Ectodermal cell (in vitro differentiated cells): ENCODE measurements around the gene SDS.

Source experiments
- H3K27ac ChIP-seq: 2 replicates; pipeline ENCODE4 v1.7.0; 2013; ENCODE audit warnings: mild to moderate bottlenecking, low read depth, low read length; ENCODE audit not compliant: insufficient read depth, poor library complexity, severe bottlenecking
- H3K27me3 ChIP-seq: 2 replicates; pipeline ENCODE4 v1.7.0; 2013; ENCODE audit warnings: mild to moderate bottlenecking, low read length; ENCODE audit not compliant: insufficient read depth, control insufficient read depth, poor library complexity, severe bottlenecking
- H3K36me3 ChIP-seq: one replicate; pipeline ENCODE4 v1.7.0; 2013; ENCODE audit warnings: low read length; ENCODE audit not compliant: control insufficient read depth, insufficient read depth
- H3K4me1 ChIP-seq: one replicate; pipeline ENCODE4 v1.7.0; 2013; ENCODE audit warnings: low read length; ENCODE audit not compliant: control insufficient read depth, insufficient read depth
- H3K4me3 ChIP-seq: 2 replicates; pipeline ENCODE4 v1.7.0; 2013; ENCODE audit warnings: low read depth, low read length, control low read depth; ENCODE audit not compliant: insufficient read depth
- H3K9me3 ChIP-seq: 2 replicates; pipeline ENCODE4 v1.7.0; 2013; ENCODE audit warnings: mild to moderate bottlenecking, low read length, moderate library complexity; ENCODE audit not compliant: control insufficient read depth
- WGBS, 2 experiments: methylation state at CpG; one replicate each; pipeline ENCODE4 v1.1.7; 2013; ENCODE audit warnings: missing lambda C conversion rate in 2 of 2; 5-methylcytosine and 5-hydroxymethylcytosine counted together

The SDS gene

DNA sequence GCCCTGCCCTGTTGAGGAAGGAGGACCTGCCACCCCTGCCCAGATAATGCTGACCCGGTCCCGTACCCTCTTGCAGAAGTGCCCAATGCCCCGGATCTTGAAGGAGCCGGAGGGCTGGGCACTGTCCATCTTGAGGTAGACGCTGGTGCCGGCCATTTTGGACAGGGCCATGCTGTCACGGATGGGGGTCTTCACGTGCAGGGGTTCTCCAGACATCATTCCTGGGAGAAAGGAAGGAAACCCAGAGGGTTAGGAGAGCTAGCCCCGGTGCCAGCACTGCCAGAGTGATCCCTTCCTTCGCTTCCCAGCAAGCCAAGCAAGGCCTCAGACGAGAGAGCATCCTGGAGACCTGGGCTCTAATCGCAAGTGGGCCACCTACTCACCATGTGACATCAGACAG is 4.2 kb downstream of the SDS start:
- Histone ChIP-seq H3K36me3 (no peaks in the 10 kb centered on the region), H3K9me3 (no peaks in the 10 kb centered on the region), H3K4me1 (no peaks in the 10 kb centered on the region), H3K27me3 (no peaks in the 10 kb centered on the region), H3K4me3 (no peak overlapping the region), H3K27ac (no peak overlapping the region)
- WGBS, 2 experiments = 91 to 93% methylated on average over 12 of the region's 12 CpGs

GRCh38 chr12:113398346-113399290 is 5.1 kb downstream of the SDS start:
- WGBS, 2 experiments = 92 to 93% methylated on average over 26 of the region's 26 CpGs
- H3K4me3 ChIP-seq = no peak overlapping the region
- H3K27ac ChIP-seq = no peak overlapping the region
- H3K4me1 ChIP-seq = no peaks in the 10 kb centered on the region
- H3K9me3 ChIP-seq = no peaks in the 10 kb centered on the region
- no peaks in the 10 kb centered on the region for H3K27me3 ChIP-seq
- H3K36me3 ChIP-seq = no peaks in the 10 kb centered on the region

DNA sequence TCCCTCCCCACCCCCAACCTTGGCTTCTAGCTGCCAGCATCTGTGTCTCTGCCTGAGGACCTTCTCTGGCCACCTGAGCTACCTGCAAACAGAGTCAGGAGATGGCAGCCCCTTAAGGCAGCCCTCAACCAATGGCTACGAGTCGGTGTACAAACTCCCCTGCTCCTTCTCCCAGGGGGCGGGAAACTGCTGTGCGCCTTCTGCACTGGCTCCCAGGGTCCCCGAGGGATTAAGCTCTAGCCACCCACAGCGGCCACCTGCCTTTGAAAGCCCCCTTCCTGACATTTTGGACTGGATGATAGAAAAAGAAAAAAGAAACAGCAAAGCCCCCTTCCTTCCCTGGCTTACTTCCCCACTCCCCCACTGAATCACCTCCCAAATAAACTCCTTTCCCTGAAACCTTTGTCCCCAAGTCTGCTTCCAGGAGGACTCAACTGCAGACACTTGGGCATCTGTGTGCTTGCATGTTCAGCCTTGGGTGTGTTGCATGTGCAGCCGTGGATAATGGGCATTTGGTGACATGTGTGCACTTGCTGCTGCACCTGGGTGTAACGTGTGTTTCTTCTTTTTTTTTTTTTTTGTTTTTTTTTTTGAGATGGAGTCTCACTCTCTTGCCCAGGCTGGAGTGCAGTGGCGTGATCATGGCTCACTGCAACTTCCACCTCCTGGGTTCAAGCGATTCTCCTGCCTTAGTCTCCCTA is 6.0 kb downstream of the SDS start:
- Histone ChIP-seq H3K4me1 (no peaks in the 10 kb centered on the region), H3K36me3 (no peaks in the 10 kb centered on the region), H3K4me3 (no peak overlapping the region), H3K9me3 (no peaks in the 10 kb centered on the region), H3K27ac (no peak overlapping the region), H3K27me3 (no peaks in the 10 kb centered on the region)
- WGBS, 2 experiments = 76 to 81% methylated on average over 10 of the region's 10 CpGs

- Histone ChIP-seq H3K4me1 (no peaks in the 10 kb centered on the region), H3K4me3 (no peak overlapping the region), H3K36me3 (no peaks in the 10 kb centered on the region), H3K9me3 (no peaks in the 10 kb centered on the region), H3K27me3 (no peaks in the 10 kb centered on the region), H3K27ac (no peak overlapping the region)
- WGBS, 2 experiments = 83 to 84% methylated on average over 16 of the region's 16 CpGs
Observed at GRCh38 chr12:113396828-113397496, 6.7 kb downstream of the SDS start.

GRCh38 chr12:113396200-113396599 is 7.5 kb downstream of the SDS start:
- no peaks in the 10 kb centered on the region for H3K9me3 ChIP-seq
- H3K27me3 ChIP-seq = no peaks in the 10 kb centered on the region
- H3K36me3 ChIP-seq = no peaks in the 10 kb centered on the region
- no peaks in the 10 kb centered on the region for H3K4me1 ChIP-seq
- no peak overlapping the region for H3K4me3 ChIP-seq
- no peak overlapping the region for H3K27ac ChIP-seq

DNA sequence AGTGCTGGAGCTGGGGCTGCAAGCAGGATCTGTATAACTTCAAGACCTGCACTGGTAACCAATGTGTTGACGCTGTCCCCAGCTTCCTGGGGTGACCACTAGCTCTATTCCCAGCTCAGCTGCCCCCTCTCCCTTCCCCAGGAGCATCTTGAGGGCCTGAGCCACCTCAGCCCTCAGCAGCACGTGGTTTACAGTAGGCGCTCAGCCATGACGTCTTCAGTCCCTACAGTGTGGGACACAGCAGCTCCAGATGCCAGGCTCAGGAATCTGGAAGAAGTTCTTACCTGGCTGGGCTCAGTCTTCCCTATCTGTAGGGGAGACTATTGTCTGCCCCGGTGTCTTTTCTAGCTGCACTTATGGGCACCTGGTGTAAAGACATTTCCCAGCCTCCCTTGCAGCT is 8.6 kb downstream of the SDS start:
- Histone ChIP-seq H3K27me3 (no peaks in the 10 kb centered on the region), H3K4me3 (no peak overlapping the region), H3K36me3 (no peaks in the 10 kb centered on the region), H3K27ac (no peak overlapping the region), H3K9me3 (no peaks in the 10 kb centered on the region), H3K4me1 (no peaks in the 10 kb centered on the region)
- WGBS, 2 experiments = 88 to 92% methylated on average over 5 of the region's 5 CpGs

DNA sequence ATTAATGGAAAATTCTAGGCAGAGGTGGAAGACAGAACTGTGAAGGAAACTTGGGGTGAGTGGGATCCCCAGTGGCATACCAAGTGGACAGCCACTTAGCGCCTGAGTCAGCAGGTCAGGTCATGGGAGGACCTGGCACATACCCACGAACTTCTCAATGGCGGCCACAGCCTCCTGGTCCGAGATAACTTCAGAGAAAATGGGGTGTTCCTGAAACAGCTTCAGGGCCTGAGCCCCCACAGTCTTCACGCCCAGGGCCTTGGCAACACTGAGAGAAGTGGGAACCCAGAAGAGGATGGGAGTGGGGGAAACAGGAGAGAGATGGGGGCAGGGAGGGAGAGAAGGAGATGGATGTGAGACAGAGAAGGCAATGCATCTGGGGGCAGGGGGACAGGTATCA is 9.9 kb downstream of the SDS start:
- Histone ChIP-seq H3K27ac (no peak overlapping the region), H3K27me3 (no peaks in the 10 kb centered on the region), H3K4me3 (no peak overlapping the region), H3K4me1 (no peaks in the 10 kb centered on the region), H3K9me3 (no peaks in the 10 kb centered on the region), H3K36me3 (no peaks in the 10 kb centered on the region)
- WGBS, 2 experiments = 95% methylated on average over 5 of the region's 5 CpGs

- 66 to 70% methylated on average over 17 of the region's 17 CpGs for WGBS, 2 experiments
- Histone ChIP-seq H3K4me1 (no peaks in the 10 kb centered on the region), H3K36me3 (no peaks in the 10 kb centered on the region), H3K4me3 (no peak overlapping the region), H3K27me3 (no peaks in the 10 kb centered on the region), H3K27ac (no peak overlapping the region), H3K9me3 (no peaks in the 10 kb centered on the region)
Observed at GRCh38 chr12:113392988-113393579, 10.6 kb downstream of the SDS start.

GRCh38 chr12:113392520-113392919 is 11.2 kb downstream of the SDS start:
- no peaks in the 10 kb centered on the region for H3K27me3 ChIP-seq
- WGBS, 2 experiments = 91% methylated on average over 7 of the region's 7 CpGs
- no peaks in the 10 kb centered on the region for H3K4me1 ChIP-seq
- no peak overlapping the region for H3K27ac ChIP-seq
- H3K36me3 ChIP-seq = no peaks in the 10 kb centered on the region
- no peaks in the 10 kb centered on the region for H3K9me3 ChIP-seq
- H3K4me3 ChIP-seq = no peak overlapping the region
